ENCODE measurements around the gene KRTAP10-3. TPM values are rescaled to one million over a fixed set of nuclear protein-coding genes. Genes with fewer than 3 reads are reported as not detected.

The KRTAP10-3 gene
- total RNA-seq, 2 experiments from 2014 or later, result not detected

DNA sequence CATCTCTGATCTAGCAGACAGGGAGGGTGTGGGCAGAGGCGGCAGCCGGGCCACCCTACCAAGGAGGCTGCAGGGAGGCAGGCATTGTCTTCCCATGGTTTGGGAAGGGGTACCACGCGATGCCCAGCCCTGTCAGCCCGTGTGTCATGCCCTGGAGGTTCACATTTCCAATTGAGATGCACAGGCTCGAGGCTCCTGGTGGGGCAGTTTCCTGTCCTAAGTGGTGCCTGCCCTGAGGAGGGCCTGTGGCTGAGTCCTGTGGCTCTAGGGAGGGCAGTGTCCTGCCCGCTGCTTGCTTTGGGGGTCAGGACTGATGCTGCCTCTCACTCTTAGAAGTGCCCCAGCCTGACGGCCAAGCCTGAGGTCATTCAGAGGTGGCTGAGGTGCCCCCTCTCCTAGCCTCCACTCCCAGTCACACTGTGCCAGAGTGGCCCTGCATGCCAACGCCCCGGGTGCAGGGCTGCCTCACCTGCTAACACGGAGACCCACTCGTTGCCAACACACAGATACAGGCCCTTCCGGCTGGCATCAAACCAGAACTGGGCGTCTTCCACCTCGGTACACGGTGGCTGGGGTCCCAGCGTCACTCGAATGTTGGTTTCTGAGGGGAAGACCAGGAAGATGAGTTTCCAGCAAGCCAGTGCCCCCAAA lies 30.5 kb downstream of the KRTAP10-3 start:
- ATAC-seq, result no peak
- CTCF ChIA-PET, result no interaction called here
- Mint-ChIP-seq H3K9me3 (ENCODE audit: insufficient read depth) (no peaks in the 10 kb centered on the region), H3K27ac (no peak overlapping the region), H3K27me3 (ENCODE audit: low read depth) (no peaks in the 10 kb centered on the region), H3K36me3 (ENCODE audit: low read depth) (no peaks in the 10 kb centered on the region), H3K4me3 (no peak overlapping the region), H3K4me1 (ENCODE audit: low read depth) (no peaks in the 10 kb centered on the region)
- no peak for DNase-seq
- POLR2A ChIA-PET, result no interaction called here

DNA sequence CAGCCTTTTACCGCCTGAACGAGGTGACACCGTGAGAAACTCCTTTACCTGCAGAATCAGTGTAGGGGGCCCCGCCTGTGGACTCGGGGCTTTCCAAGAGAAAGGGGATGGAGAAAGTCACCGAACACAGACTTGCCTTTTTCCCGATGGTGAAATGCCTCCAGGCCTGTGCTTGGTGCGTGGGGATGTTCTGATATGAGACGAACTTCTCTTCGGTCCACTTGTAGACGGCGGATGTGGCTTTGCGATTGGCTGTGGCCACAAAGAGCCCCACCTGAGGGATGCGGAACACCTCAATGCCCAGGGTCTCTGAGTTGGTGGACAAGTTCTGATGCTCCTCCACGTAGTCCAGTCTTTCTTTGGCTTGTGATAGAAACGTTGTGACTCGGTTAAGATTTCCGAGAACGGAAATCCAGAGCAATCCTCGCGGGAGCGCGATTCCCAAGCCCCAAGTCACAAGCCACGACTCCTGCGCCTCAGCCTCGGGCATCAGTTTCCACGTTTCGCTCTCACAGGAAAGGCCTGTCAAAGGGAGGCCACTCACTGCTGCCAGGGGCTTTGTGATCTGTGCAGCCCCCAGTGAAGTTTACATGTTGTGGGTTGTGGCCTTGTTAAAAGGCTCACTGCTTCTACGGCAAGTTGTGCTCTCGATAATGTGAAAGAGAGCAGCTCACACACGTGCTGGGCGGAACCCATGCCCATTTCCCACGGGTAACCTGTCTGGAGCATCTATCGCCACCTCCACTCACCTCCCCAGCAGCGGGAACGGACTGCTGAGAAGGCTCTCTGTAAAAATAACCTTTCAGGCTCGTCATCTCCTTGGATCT lies 31.2 kb downstream of the KRTAP10-3 start:
- POLR2A ChIA-PET, result interaction anchor here (0.6 kb wide), 1 partner anchor 510 kb away, joined by 3 read pairs; no protein-coding TSS in a partner anchor

DNA sequence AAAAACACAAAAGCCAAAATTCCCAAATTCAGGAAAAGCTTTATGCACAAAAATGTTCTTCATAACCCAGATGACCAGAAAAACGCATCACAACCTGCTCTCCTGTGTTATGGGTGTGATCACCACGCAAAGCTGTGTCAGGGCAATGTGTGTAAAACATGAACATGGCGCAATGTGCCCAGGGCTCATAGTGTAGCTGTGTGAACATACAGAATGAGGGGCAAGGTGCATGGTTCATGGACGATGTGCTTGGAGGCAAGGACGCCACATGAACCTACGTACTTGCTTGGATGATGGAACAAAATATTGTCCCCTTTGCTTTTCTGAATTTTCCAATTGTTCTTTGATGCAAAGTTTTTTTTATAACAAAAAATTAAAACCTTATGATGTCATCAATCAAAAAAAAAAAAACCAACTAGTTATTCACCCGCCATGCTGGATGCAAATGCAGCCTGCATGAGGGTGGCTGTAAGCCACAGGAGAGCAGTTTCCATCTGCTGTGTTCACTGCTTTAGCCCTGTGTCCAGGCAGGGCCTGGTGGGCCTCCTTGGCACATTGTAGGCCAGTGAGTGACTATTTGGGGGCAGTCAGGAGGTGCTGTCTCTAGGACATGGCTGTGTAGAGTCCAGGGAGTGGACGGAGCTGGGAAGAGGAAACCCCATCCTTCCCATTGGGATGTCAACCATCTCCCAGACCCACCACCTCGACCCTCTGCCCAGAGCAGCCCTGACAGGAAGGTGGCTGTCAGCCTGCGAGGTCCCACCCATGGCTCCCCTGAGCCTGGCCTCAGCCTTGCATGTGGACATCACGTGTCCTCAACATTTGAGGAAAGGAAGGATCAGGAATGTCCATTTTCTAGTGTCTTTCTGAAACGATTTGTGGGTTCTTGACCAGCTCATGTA lies 32.2 kb downstream of the KRTAP10-3 start:
- H3K4me3 Mint-ChIP-seq, result no peak overlapping the region
- ChIA-PET POLR2A (interaction anchor here (0.6 kb wide), 1 partner anchor 509 kb away, joined by 3 read pairs; no protein-coding TSS in a partner anchor), CTCF (no interaction called here)
- H3K9me3 Mint-ChIP-seq (ENCODE audit: insufficient read depth), result no peaks in the 10 kb centered on the region
- no peaks in the 10 kb centered on the region for H3K4me1 Mint-ChIP-seq (ENCODE audit: low read depth)
- H3K27me3 Mint-ChIP-seq (ENCODE audit: low read depth), result no peaks in the 10 kb centered on the region
- no peak for ATAC-seq
- no peaks in the 10 kb centered on the region for H3K36me3 Mint-ChIP-seq (ENCODE audit: low read depth)
- H3K27ac Mint-ChIP-seq, result no peak overlapping the region
- DNase-seq, result no peak

More for the DNA sequence above, 31.2 kb downstream of the KRTAP10-3 start:
- H3K36me3 Mint-ChIP-seq (ENCODE audit: low read depth), result no peaks in the 10 kb centered on the region
- H3K4me1 Mint-ChIP-seq (ENCODE audit: low read depth), result no peaks in the 10 kb centered on the region
- no peaks in the 10 kb centered on the region for H3K27me3 Mint-ChIP-seq (ENCODE audit: low read depth)
- DNase-seq (no peak), ATAC-seq (no peak)
- CTCF ChIA-PET, result no interaction called here
- no peak overlapping the region for H3K4me3 Mint-ChIP-seq
- no peaks in the 10 kb centered on the region for H3K9me3 Mint-ChIP-seq (ENCODE audit: insufficient read depth)
- no peak overlapping the region for H3K27ac Mint-ChIP-seq

DNA sequence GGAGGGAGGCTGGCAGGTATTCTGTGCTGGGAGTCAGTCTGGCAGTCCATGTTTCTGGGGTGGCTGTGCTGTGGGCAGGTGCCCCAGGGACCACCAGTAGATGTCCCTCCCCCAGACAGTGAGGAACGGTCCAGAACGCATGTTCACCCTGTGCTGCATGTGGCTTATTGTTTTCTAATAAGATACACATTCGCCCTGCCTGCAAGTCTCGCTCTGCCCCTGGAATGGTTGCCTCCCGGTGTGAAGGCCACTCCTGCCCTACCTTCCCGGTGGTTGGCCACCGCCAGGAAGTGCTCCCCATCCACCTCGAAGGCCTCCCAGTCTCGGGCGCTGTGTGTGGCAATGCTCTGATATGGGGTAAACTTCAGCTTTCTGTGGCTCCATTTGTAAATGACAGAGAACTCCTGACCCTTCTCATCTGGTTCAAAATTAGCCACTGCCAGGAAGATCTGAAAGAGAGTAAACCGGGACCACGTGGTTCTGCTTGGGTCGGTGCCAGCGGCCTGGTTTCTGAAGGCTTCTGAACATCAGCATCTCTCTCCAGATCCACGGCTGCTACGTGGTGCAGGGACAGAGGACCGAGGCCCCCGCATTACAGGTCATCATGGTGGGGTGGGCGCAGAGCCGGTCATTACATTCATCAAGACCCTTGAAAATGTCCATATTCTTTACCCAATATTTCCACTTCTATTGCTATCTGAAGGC lies 33.1 kb downstream of the KRTAP10-3 start:
- ATAC-seq, result no peak
- POLR2A ChIA-PET, result no interaction called here
- CTCF ChIA-PET, result no interaction called here
- no peaks in the 10 kb centered on the region for H3K27me3 Mint-ChIP-seq (ENCODE audit: low read depth)
- no peaks in the 10 kb centered on the region for H3K36me3 Mint-ChIP-seq (ENCODE audit: low read depth)
- H3K4me1 Mint-ChIP-seq (ENCODE audit: low read depth), result no peaks in the 10 kb centered on the region
- no peak overlapping the region for H3K27ac Mint-ChIP-seq
- H3K9me3 Mint-ChIP-seq (ENCODE audit: insufficient read depth), result no peaks in the 10 kb centered on the region
- no peak for DNase-seq
- H3K4me3 Mint-ChIP-seq, result no peak overlapping the region

DNA sequence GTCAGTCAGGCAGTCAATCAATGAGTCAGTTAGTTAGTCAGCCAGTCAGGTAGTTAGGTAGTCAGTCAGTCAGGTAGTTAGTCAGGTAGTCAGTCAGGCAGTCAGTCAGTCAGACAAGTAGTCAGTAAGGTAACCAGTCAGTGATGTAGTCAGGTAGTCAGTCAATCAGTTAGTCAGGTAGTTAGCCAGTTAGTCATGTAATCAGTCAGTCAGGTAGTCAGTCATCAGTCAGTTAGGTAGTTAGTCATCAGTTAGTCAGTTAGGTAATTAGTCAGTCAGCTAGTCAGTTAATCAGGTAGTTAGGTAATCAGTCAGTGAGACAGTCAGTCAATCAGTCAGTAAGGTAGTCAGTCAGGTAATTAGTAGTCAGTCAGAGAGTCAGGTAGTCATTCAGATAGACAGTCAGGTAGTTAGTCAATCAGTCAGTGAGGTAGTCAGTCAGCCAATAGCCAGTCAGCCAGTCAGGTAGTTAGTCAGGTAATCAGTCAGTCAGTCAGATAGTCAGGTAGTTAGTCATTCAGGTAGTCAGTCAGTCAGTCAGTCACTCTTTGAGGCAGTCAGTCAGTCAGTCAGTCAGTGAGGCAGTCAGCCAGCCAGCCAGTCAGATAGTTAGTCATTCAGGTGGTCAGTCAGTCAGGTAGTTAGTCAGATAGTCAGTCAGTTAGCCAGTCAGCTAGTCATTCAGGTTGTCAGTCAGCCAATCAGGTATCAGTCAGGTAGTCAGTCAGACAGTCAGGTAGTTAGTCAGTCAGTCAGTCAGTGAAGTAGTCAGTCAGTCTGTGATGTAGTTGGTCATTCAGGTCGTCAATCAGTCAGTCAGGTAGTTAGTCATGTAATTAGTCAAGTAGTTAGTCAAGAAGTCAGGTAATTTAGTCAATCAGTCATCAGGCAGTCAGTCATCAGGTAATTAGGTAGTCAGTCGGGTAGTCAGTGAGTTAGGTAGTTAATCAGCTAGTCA lies 33.9 kb downstream of the KRTAP10-3 start:
- Mint-ChIP-seq H3K27me3 (ENCODE audit: low read depth) (no peaks in the 10 kb centered on the region), H3K9me3 (ENCODE audit: insufficient read depth) (no peaks in the 10 kb centered on the region), H3K4me1 (ENCODE audit: low read depth) (no peaks in the 10 kb centered on the region), H3K27ac (no peak overlapping the region), H3K4me3 (no peak overlapping the region), H3K36me3 (ENCODE audit: low read depth) (no peaks in the 10 kb centered on the region)
- ATAC-seq, result no peak
- CTCF ChIA-PET, result no interaction called here
- no peak for DNase-seq
- POLR2A ChIA-PET, result no interaction called here

DNA sequence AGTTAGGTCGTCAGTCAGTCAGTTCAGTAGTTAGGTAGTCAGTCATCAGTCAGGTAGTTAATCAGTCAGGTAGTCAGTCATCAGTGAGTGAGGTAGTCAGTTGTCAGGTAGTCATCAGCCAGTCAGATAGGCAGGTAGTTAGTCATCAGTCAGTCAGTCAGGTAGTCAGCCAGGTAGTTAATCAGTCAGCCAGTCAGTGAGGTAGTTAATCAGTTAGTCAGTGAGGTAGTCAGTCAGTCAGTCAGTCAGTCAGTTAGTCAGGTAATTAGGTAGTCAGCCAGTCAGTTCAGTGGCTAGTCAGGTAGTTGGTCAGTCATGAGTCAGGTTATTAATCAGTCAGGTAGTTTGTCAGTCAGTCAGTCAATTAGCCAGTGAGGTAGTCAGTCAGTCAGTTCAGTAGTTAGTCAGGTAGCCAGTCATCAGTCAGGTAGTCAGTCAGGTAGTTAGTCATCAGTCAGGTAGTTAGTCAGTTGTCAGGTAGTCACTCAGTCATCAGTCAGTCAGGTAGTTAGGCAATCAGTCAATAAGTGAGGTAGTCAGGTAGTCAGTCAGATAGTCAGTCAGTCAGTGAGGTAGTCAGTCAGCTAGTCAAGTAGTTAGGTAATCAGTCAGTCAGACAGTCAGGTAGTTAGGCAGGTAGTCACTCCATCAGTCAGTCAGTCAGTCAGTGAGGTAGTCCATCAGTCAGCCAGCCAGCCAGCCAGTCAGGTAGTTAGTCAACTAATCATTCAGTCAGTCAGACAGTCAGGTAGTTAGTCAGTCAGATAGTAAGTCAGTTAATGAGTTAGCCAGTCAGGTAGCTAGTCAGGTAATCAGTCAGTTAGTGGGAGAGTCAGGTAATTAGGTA lies 34.8 kb downstream of the KRTAP10-3 start:
- no peaks in the 10 kb centered on the region for H3K9me3 Mint-ChIP-seq (ENCODE audit: insufficient read depth)
- H3K4me3 Mint-ChIP-seq, result no peak overlapping the region
- DNase-seq (no peak), ATAC-seq (no peak)
- no peaks in the 10 kb centered on the region for H3K27me3 Mint-ChIP-seq (ENCODE audit: low read depth)
- CTCF ChIA-PET, result no interaction called here
- H3K4me1 Mint-ChIP-seq (ENCODE audit: low read depth), result no peaks in the 10 kb centered on the region
- H3K27ac Mint-ChIP-seq, result no peak overlapping the region
- POLR2A ChIA-PET, result no interaction called here
- H3K36me3 Mint-ChIP-seq (ENCODE audit: low read depth), result no peaks in the 10 kb centered on the region

DNA sequence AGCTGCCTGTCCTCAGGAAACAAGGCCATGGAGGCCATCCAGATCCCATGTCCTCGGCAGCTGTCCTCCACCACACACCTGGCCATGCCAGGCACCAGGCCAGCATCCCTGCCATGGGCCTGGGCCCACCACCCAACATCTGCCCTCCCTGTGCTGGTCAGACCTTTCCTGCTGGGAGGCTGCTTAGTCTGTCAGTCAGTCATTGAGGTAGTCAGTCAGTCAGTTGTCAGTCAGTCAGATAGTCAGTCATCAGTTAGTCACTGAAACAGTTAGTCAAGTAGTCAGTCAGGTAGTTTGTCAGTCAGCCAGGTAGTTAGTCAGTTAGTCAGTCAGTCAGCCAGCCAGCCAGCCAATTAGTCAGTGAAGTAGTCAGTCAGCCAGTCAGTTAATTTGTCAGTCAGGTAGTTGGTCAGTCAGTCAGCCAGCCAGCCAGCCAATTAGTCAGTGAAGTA lies 35.8 kb downstream of the KRTAP10-3 start:
- H3K4me3 Mint-ChIP-seq, result no peak overlapping the region
- POLR2A ChIA-PET, result no interaction called here
- H3K9me3 Mint-ChIP-seq (ENCODE audit: insufficient read depth), result no peaks in the 10 kb centered on the region
- no peaks in the 10 kb centered on the region for H3K27me3 Mint-ChIP-seq (ENCODE audit: low read depth)
- CTCF ChIA-PET, result no interaction called here
- no peak overlapping the region for H3K27ac Mint-ChIP-seq
- DNase-seq (no peak), ATAC-seq (no peak)
- no peaks in the 10 kb centered on the region for H3K36me3 Mint-ChIP-seq (ENCODE audit: low read depth)
- H3K4me1 Mint-ChIP-seq (ENCODE audit: low read depth), result no peaks in the 10 kb centered on the region

DNA sequence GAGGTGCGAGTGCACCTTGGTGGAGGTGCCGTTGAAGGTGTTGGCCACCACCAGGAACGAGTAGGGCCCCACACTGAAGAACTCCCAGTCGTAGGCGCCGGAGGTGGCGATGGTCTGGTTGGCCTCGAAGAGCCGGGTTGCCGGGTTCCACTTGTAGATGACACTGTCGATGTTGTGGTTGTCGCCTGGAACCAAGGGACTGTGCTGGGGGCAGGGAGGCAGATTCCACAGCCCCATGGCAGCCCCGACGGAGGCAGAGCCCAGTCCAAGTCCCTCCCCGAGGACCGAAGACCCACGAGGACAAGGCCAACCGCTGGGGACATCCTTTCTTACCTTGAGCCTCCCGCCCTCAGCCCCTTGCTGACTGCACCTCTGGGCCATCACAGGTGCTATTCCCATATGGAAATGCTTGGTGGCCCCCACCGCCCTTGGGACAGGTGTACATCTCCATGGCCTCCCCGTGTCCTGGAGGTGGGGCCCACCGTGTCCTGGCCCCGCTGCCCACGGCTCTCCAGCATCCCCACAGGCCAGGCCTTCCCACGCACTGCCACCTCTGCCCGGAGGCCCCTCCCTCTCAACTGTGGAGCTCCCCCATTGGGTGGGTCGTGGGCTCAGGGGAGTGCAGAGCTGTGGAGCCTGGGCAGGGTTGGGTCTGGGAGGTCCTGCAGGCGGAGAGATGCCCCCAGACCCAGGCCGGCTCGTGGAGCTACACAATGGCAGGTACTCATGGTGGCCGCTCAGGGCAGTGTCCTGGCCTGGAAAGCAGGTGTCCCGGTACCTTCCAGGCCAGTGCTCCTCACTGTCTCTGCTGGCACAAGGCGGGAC lies 36.5 kb downstream of the KRTAP10-3 start:
- Mint-ChIP-seq H3K27me3 (ENCODE audit: low read depth) (no peaks in the 10 kb centered on the region), H3K4me3 (no peak overlapping the region), H3K27ac (no peak overlapping the region), H3K36me3 (ENCODE audit: low read depth) (no peaks in the 10 kb centered on the region), H3K9me3 (ENCODE audit: insufficient read depth) (no peaks in the 10 kb centered on the region), H3K4me1 (ENCODE audit: low read depth) (no peaks in the 10 kb centered on the region)
- DNase-seq (no peak), ATAC-seq (no peak)
- ChIA-PET CTCF (no interaction called here), POLR2A (no interaction called here)

DNA sequence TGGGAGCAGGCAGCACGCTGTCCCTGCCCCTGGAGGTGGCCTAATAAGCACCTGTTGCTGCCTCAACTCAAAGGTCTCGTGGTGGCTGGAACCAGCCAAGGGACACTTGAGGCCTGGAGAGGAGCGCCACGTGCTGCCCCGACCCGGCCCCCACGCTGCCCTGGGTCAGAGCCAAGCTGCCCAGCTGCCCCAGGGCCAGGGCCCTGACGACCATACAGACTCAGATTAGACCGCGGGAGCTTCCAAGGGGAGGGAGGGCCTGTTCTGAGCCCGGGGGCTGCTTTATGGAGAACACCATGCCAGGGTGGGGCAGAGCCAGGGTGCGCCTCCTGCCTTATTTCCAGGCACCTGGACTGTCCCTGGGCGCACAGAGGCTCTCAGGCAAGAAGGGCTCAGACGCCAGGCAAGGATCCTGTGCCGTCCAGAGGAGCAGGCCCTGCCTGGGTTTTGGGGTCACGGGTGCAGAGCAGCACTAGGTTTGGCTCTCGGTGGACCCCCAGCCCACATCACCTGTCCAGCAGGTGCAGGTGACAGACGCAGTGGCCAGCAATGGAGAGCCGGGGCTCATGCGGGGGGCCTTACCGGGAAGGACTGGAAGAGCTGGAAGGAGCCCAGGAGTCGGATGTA lies 37.2 kb downstream of the KRTAP10-3 start:
- no peak overlapping the region for H3K27ac Mint-ChIP-seq
- no peak for DNase-seq
- no peaks in the 10 kb centered on the region for H3K27me3 Mint-ChIP-seq (ENCODE audit: low read depth)
- POLR2A ChIA-PET, result no interaction called here
- ATAC-seq, result no peak
- H3K9me3 Mint-ChIP-seq (ENCODE audit: insufficient read depth), result no peaks in the 10 kb centered on the region
- H3K4me3 Mint-ChIP-seq, result no peak overlapping the region
- CTCF ChIA-PET, result no interaction called here
- H3K4me1 Mint-ChIP-seq (ENCODE audit: low read depth), result no peaks in the 10 kb centered on the region
- no peaks in the 10 kb centered on the region for H3K36me3 Mint-ChIP-seq (ENCODE audit: low read depth)

Measured in activated CD8-positive, alpha-beta T cell treated with anti-CD3 and anti-CD28 coated beads, Interleukin-2, amount 10 ng/mL, durations not matched to agents 7 days and 5 days (primary cell).